Cardiac muscle cell (in vitro differentiated cells and primary cell): ENCODE data around the gene SIL1. TPM values are rescaled to one million over a fixed set of nuclear protein-coding genes. Genes with fewer than 3 reads are reported as not detected.
"Not testable (repeated sequence)": the region's sequence is repeated elsewhere in the genome, so short reads cannot be mapped to it uniquely, and the experiment has no call there.

Source experiments
- DNase-seq, 2 donors: peaks; one replicate each; pipeline versions ENCODE4 v3.0.0 to v3.0.0-alpha.2; 2010 to 2017; ENCODE audit warnings: low read depth in 1 of 2, low spot score in 1 of 2
- H3K27ac ChIP-seq: fragments of 200-600 bp; sonication (generic); 2 replicates; pipeline ENCODE4 v1.5.1; 2016
- H3K27me3 ChIP-seq: fragments of 200-600 bp; sonication (generic); 2 replicates; pipeline ENCODE4 v1.6.0; 2016; ENCODE audit warnings: control low read depth
- H3K36me3 ChIP-seq: fragments of 200-600 bp; sonication (generic); 2 replicates; pipeline ENCODE4 v1.5.1; 2016; ENCODE audit warnings: control low read depth
- H3K4me1 ChIP-seq: fragments of 200-600 bp; sonication (generic); 2 replicates; pipeline ENCODE4 v1.8.1; 2017; ENCODE audit warnings: low read depth, mild to moderate bottlenecking, mixed run types
- H3K4me3 ChIP-seq: fragments of 200-600 bp; sonication (generic); 2 replicates; pipeline ENCODE4 v1.5.1; 2016; ENCODE audit warnings: mild to moderate bottlenecking
- H3K9me3 ChIP-seq: fragments of 200-600 bp; sonication (generic); 2 replicates; pipeline ENCODE4 v1.5.1; 2017; ENCODE audit warnings: low read depth, mild to moderate bottlenecking, control low read depth
- polyA plus RNA-seq: library from polyadenylated mRNA; unstranded; fragments of >200 nt; fragmentation: Nextera tagmentation; extraction: Ambion mirVana; gene quantifications from 2 replicates; pipeline ENCODE4 v1.2.1, GENCODE V29; 2016
- total RNA-seq: library from RNA; depleted of rRNA; stranded (reverse); fragments of >200 nt; gene quantifications from 2 replicates; pipeline ENCODE4 v1.2.3, GENCODE V29; 2016
- TF ChIP-seq, protein P1 (sequence below): IDR thresholded peaks from 2 replicates; pipeline ENCODE4 v1.5.1; 2012; ENCODE audit warnings: low read depth, mild to moderate bottlenecking, low read length

Gene SIL1
- total and polyA plus RNA-seq, 2 experiments from 2014 or later: 40.5 to 49.8 TPM

DNA sequence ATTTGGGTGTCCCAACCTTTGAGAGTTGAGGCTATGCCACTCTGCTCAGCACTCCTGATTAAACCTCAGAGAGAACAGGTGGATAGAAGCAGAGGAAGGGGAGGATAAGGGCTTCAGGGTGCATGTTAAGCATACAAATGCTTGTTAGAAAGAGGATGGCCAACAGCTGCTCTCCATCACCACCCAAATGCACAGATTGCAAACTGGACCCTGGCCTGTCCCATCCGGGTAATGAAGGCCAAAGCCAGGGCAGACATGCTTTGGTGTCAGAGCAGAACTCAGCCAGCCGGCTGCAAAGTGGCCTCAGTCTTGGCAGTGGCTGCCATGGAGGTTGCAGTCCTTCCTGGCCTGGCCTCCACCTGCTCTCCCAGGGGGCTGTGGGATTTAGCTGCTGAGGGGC is 84.3 kb downstream of the SIL1 start:
- no peaks in the 10 kb centered on the region for H3K27me3 ChIP-seq
- H3K27ac ChIP-seq: no peak overlapping the region
- TF ChIP-seq, protein P1, sequence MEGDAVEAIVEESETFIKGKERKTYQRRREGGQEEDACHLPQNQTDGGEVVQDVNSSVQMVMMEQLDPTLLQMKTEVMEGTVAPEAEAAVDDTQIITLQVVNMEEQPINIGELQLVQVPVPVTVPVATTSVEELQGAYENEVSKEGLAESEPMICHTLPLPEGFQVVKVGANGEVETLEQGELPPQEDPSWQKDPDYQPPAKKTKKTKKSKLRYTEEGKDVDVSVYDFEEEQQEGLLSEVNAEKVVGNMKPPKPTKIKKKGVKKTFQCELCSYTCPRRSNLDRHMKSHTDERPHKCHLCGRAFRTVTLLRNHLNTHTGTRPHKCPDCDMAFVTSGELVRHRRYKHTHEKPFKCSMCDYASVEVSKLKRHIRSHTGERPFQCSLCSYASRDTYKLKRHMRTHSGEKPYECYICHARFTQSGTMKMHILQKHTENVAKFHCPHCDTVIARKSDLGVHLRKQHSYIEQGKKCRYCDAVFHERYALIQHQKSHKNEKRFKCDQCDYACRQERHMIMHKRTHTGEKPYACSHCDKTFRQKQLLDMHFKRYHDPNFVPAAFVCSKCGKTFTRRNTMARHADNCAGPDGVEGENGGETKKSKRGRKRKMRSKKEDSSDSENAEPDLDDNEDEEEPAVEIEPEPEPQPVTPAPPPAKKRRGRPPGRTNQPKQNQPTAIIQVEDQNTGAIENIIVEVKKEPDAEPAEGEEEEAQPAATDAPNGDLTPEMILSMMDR: no peak
- DNase-seq: no peak
- H3K36me3 ChIP-seq: no peaks in the 10 kb centered on the region
- H3K9me3 ChIP-seq: no peaks in the 10 kb centered on the region
- H3K4me1 ChIP-seq: no peaks in the 10 kb centered on the region
- H3K4me3 ChIP-seq: no peak overlapping the region

DNA sequence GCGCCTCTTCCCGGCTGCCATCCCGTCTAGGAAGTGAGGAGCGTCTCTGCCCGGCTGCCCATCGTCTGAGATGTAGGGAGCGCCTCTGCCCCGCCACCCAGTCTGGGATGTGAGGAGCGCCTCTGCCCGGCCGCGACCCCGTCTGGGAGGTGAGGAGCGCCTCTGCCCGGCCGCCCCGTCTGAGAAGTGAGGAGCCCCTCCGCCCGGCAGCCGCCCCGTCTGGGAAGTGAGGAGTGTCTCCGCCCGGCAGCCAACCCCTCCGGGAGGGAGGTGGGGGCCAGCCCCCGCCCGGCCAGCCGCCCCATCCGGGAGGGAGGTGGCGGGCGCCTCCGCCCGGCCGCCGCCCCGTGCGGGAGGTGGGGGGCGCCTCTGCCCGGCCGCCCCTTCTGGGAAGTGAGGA is 85.8 kb downstream of the SIL1 start:
- H3K4me3 ChIP-seq, H3K27ac ChIP-seq, H3K4me1 ChIP-seq, DNase-seq, H3K27me3 ChIP-seq, H3K9me3 ChIP-seq, H3K36me3 ChIP-seq: not testable (repeated sequence)

DNA sequence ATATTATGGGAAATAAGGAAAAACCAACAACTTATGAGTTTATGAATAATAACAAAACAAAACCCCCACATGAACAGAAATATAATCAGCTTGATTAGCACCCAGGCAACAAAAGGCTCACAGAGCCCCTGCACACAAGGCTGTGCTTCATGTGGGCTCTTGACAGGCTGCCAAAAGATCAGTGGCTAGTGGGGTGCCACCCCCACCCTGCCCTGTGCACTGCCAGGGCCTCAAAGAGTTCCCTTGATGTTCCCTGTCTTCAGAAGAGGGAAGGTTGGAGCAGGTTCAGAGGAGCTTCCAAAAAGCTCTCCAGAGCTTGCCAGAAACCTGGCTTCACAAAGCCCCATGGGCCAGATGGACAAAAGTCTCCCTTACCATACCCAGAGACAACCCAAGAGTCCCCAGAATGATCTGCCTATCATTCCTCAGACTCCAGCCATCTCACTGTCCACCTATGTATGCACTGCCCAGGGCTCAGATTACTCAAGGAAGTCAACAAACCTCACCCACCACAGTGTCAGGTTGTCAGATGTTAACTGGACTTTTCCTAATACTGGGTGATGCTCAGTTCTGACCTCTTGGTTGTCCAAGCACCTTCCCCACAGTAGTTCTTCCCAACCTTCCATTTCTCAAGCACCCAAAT is 87.5 kb downstream of the SIL1 start:
- no peak overlapping the region for H3K4me3 ChIP-seq
- no peak for DNase-seq
- H3K9me3 ChIP-seq: no peaks in the 10 kb centered on the region
- no peaks in the 10 kb centered on the region for H3K27me3 ChIP-seq
- H3K4me1 ChIP-seq: peaks cover 23% of the 10 kb centered on the region
- TF ChIP-seq, protein P1: no peak
- no peaks in the 10 kb centered on the region for H3K36me3 ChIP-seq
- no peak overlapping the region for H3K27ac ChIP-seq

DNA sequence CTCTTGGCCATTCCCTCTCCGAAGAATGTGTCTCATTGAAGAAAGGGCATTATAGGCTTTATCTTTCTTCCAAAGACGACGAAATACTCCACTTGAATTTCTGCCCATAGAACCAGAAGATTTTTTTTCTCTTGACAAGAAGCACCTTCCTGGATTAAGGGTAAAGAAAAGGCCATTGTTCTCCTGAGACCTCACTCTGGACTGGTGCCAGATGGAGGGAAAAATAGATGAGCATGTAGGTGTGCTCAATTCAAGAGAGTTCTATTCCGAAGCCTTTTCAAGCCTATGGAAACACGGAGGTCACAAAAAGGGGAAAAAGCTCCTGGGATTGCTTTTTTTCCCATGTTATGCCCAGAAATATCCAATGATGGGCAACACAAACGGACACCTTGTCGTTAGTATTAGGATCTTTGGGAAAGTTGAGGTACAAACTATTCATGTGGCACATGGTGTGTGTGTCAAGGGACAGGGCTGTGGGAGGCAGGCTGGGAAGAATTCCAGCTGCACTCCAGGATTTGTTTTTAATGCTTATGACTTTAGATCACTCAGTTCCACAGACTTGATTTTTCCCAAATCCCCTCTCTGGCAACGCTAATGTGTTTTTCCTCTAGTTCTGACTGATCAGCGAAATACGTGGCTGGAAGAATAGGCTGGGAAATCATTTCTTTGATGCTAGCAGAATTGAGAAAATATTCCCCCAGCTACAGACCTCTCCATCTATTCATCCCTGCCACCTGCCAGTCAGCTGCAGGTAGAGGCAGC is 89.9 kb downstream of the SIL1 start:
- H3K9me3 ChIP-seq: no peaks in the 10 kb centered on the region

DNA sequence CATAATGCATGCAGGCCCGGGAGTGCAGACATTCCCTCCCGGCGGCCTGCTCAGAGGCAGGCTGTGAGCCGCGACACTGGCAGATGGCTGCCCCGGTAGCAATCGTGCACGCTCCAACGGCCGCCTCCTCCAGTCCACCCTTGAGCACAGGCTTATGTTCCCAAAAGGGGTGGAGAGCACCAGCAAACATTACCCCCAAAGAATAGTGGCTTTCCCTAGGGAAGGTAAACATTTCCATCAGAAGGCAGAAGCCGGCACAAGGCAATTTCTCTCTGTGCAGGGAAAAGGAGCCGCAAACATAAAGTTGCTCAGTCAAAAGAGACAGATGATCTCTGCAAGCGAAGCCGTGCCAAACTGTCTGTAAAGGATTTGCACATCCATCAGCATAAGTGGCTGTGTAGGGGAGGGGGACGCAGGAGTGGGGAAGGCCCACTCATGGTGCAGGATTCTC is 92.5 kb downstream of the SIL1 start:
- H3K4me3 ChIP-seq: no peak overlapping the region
- H3K36me3 ChIP-seq: no peaks in the 10 kb centered on the region
- no peaks in the 10 kb centered on the region for H3K27me3 ChIP-seq
- peak in 1 of 2 donors; percentile 39 for DNase-seq
- no peaks in the 10 kb centered on the region for H3K9me3 ChIP-seq
- H3K27ac ChIP-seq: no peak overlapping the region
- peaks cover 27% of the 10 kb centered on the region for H3K4me1 ChIP-seq
- TF ChIP-seq, protein P1: no peak

More for the DNA sequence above, 89.9 kb downstream of the SIL1 start:
- peak in 1 of 2 donors; percentile 26 for DNase-seq
- TF ChIP-seq, protein P1: no peak
- no peak overlapping the region for H3K27ac ChIP-seq
- peaks cover 27% of the 10 kb centered on the region for H3K4me1 ChIP-seq
- H3K27me3 ChIP-seq: no peaks in the 10 kb centered on the region
- no peaks in the 10 kb centered on the region for H3K36me3 ChIP-seq
- no peak overlapping the region for H3K4me3 ChIP-seq

DNA sequence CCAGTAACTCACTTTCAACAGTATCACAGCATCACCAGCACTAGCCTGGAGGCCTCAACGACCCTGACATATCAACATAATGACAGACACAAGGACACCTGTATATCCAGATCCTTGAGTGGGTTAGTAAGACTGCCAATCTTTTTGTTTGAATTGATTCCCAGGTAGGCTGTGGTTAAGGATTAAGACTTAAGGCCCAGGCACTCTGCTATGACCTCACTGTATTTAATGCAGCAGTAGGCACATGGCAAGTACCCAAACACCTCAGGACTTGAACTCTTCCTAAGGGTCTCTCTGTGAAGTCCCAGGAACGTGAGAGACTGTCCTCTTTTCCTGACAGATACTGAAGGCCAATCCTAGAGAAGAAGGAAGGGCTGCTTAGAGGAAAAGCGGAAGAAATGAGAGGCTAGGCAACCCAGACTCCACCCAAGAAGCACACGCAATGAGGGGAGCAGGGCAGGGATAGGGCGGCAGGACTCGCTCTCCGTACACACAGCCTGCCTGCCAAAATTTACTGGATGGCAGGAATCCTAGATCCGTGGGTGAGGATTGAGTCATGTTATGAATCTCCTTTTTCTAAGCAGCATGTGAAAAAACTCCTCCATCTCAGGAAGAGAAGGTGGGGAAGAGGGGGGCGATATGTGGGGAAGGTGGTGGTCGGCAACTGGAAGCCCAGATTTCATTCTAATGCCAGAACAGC is 93.4 kb downstream of the SIL1 start:
- Histone ChIP-seq H3K4me1 (peaks cover 27% of the 10 kb centered on the region), H3K27me3 (no peaks in the 10 kb centered on the region), H3K9me3 (no peaks in the 10 kb centered on the region), H3K27ac (no peak overlapping the region), H3K4me3 (no peak overlapping the region), H3K36me3 (no peaks in the 10 kb centered on the region)
- DNase-seq: peak in 1 of 2 donors; percentile 96
- TF ChIP-seq, protein P1: no peak
